Activated CD4-positive, alpha-beta T cell treated with anti-CD3 and anti-CD28 coated beads, Interleukin-2, amount 10 ng/mL, durations not matched to agents 24 days and 14 days (primary cell): ENCODE measurements around the gene SPG21. TPM values are rescaled to one million over a fixed set of nuclear protein-coding genes. Genes with fewer than 3 reads are reported as not detected.

Experiments used
- DNase-seq: peaks from one replicate; pipeline ENCODE4 v3.0.0; 2022
- H3K27ac Mint-ChIP-seq: one replicate; pipeline ENCODE4 v1.8.0; 2022; ENCODE audit warnings: mild to moderate bottlenecking, mixed read lengths
- H3K27me3 Mint-ChIP-seq: one replicate; pipeline ENCODE4 v1.8.0; 2022; ENCODE audit warnings: mixed read lengths
- H3K36me3 Mint-ChIP-seq: one replicate; pipeline ENCODE4 v1.8.0; 2022; ENCODE audit warnings: low read depth, mild to moderate bottlenecking, mixed read lengths
- H3K4me1 Mint-ChIP-seq: one replicate; pipeline ENCODE4 v1.8.0; 2021; ENCODE audit warnings: mixed read lengths
- H3K4me3 Mint-ChIP-seq: one replicate; pipeline ENCODE4 v1.8.0; 2022; ENCODE audit warnings: mild to moderate bottlenecking, moderate library complexity, mixed read lengths
- H3K9me3 Mint-ChIP-seq: one replicate; pipeline ENCODE4 v1.8.0; 2021; ENCODE audit warnings: mixed read lengths
- intact Hi-C: fragments of 100-400 bp; cut with micrococcal nuclease; formaldehyde crosslinking; loops from one replicate; pipeline ENCODE4 v1.15.1; 2023
- total RNA-seq: library from RNA; stranded (reverse); gene quantifications from 2 replicates; pipeline ENCODE4 v1.2.3, GENCODE V29; 2022

SPG21 gene
- total RNA-seq, 1 donor from 2014 or later, result 76.2 TPM

DNA sequence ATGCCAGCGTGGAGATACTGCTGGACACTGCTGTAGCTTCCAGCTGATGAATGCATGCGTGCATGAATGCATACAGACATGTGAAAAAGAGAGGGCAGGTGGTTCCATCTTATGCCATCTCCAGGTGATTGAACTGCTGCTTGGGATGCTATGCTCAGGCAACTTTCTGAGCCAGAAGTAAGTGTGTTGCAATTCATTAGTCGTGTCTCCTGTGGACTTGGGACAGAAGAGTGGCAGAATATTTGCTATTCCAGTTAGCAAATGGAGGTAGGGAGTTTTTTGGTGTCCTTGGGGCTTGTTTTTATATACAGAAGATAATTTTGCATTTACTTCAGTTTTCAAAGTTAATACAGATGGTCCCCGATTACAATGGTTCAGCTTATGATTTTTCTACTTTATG is 44.8 kb downstream of the SPG21 start:
- Mint-ChIP-seq H3K27ac (no peak overlapping the region), H3K9me3 (no peaks in the 10 kb centered on the region), H3K4me3 (no peak overlapping the region), H3K27me3 (no peaks in the 10 kb centered on the region), H3K4me1 (no peaks in the 10 kb centered on the region), H3K36me3 (no peaks in the 10 kb centered on the region)
- intact Hi-C loops, result no loop called here
- no peak for DNase-seq

DNA sequence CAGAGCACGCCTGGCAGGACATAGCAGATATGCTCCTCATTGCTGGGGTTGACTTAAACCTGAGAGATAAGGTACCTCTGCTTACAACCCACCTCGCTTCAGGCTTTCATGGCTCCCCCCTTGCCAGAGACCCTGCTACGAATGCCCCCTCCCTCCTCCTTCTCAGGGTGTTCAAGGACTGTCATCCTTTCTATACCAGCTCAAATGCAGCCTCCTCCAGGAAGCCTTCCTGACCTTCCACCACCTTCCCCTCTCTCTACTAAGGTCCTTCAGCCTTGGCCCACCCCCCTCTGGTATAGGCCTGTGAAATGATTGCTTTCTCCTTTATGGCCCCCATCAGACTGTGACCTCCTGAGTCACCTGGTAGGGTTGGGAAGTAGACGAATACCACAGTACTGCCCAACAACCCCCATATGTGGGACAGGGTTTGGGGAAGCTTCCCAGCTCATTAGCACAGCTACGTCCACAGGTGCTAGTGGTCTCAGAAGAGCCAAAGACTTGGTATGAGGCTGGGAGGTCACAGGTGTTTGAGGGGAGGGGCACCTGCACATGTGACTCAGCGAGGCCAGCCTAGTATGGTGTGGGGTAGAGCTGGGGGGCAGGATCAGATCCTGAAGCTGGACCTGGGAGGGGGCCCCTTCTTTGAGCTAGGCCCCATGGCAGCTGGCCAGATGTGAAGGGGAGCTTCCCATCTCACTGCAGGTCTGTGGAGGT is 46.0 kb downstream of the SPG21 start:
- intact Hi-C loops, result no loop called here
- H3K27ac Mint-ChIP-seq, result no peak overlapping the region
- H3K4me3 Mint-ChIP-seq, result no peak overlapping the region
- peak; percentile 43 for DNase-seq
- no peaks in the 10 kb centered on the region for H3K9me3 Mint-ChIP-seq
- H3K27me3 Mint-ChIP-seq, result no peaks in the 10 kb centered on the region
- no peaks in the 10 kb centered on the region for H3K36me3 Mint-ChIP-seq
- H3K4me1 Mint-ChIP-seq, result no peaks in the 10 kb centered on the region

DNA sequence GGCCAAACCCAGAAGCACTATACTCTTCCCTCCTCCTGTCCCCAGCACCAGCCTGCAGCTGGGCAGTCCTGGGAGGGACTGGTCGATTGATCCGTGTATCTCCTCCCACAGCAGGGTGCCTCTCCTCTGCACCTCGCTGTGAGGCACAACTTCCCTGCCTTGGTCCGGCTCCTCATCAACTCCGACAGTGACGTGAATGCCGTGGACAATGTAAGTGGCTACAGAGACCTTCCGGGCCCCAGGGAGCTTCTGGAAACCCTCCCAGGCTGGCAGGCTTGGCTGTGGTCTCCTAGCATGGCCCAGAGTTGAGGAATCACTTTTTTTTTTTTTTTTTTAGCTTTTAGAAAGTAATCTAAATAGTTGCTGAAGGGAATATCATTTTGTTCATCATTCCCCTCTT is 47.4 kb downstream of the SPG21 start:
- Mint-ChIP-seq H3K9me3 (no peaks in the 10 kb centered on the region), H3K27me3 (no peaks in the 10 kb centered on the region)
- peak; percentile 44 for DNase-seq

DNA sequence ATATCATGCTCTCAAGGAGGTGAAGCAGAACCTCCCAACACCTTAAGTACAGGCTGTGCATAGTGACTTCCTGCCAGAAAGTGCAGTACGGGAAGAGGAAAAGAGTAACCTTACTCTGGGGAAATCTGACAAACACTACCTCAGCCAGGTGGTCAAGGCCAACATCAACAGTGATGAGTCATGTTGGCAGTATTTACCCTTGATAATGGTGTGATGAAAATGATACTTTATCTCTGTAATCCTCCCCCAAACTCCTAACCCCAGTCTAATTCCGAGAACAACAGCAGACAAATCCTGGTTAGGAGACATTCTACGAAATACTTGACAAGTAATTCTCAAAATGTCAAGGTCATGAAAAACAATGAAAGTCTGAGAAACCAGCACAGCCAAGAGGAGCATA is 51.5 kb downstream of the SPG21 start:
- peak; percentile 32 for DNase-seq
- H3K4me3 Mint-ChIP-seq, result no peak overlapping the region
- H3K36me3 Mint-ChIP-seq, result no peaks in the 10 kb centered on the region
- H3K27me3 Mint-ChIP-seq, result no peaks in the 10 kb centered on the region
- no peaks in the 10 kb centered on the region for H3K9me3 Mint-ChIP-seq
- intact Hi-C loops, result no loop called here
- H3K27ac Mint-ChIP-seq, result no peak overlapping the region
- no peaks in the 10 kb centered on the region for H3K4me1 Mint-ChIP-seq

More for the DNA sequence above, 47.4 kb downstream of the SPG21 start:
- Mint-ChIP-seq H3K27ac (no peak overlapping the region), H3K4me1 (no peaks in the 10 kb centered on the region), H3K36me3 (no peaks in the 10 kb centered on the region), H3K4me3 (no peak overlapping the region)
- intact Hi-C loops, result no loop called here

DNA sequence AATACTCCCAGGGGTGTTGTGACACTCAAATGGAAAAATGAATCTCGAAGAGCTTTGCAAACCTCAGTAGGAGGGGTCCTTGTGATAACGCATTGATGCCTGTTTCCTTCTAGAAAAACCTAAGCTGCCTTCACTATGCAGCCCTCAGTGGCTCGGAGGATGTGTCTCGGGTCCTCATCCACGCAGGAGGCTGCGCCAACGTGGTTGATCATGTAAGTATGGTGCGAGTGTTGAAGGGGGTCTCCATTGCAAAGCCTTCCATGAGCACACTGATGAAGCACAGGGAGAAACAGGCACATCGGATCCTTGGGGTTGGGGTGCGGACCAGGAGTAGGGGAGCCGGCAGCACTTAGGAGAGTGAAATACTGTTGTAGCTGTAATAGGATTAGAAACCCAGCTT is 55.7 kb downstream of the SPG21 start:
- no peak overlapping the region for H3K4me3 Mint-ChIP-seq
- H3K4me1 Mint-ChIP-seq, result peaks cover 4% of the 10 kb centered on the region
- no peaks in the 10 kb centered on the region for H3K9me3 Mint-ChIP-seq
- H3K27me3 Mint-ChIP-seq, result no peaks in the 10 kb centered on the region
- H3K36me3 Mint-ChIP-seq, result no peaks in the 10 kb centered on the region
- peak; percentile 48 for DNase-seq
- intact Hi-C loops, result no loop called here
- H3K27ac Mint-ChIP-seq, result no peak overlapping the region

DNA sequence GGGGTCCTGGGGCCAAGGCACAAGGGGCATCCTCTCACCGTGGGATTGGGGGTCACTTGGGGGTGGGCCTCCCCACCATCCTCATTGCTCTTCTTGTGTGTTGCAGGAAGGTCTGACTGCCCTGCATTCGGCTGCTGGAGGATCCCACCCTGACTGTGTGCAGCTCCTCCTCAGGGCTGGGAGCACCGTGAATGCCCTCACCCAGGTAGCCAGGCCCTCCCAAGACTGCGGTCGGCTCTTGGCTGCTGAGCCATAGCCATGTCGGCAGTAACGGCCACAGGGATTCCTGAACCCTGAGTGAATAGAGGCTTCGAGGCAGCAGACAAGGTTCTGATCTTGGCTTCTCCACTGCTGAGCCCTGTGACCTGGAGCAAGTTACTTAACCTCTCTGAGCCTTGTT is 58.3 kb downstream of the SPG21 start:
- no peak overlapping the region for H3K4me3 Mint-ChIP-seq
- H3K9me3 Mint-ChIP-seq, result no peaks in the 10 kb centered on the region
- no peaks in the 10 kb centered on the region for H3K27me3 Mint-ChIP-seq
- H3K4me1 Mint-ChIP-seq, result peaks cover 11% of the 10 kb centered on the region
- no peaks in the 10 kb centered on the region for H3K36me3 Mint-ChIP-seq
- no peak overlapping the region for H3K27ac Mint-ChIP-seq
- DNase-seq, result peak; percentile 45
- intact Hi-C loops, result no loop called here

DNA sequence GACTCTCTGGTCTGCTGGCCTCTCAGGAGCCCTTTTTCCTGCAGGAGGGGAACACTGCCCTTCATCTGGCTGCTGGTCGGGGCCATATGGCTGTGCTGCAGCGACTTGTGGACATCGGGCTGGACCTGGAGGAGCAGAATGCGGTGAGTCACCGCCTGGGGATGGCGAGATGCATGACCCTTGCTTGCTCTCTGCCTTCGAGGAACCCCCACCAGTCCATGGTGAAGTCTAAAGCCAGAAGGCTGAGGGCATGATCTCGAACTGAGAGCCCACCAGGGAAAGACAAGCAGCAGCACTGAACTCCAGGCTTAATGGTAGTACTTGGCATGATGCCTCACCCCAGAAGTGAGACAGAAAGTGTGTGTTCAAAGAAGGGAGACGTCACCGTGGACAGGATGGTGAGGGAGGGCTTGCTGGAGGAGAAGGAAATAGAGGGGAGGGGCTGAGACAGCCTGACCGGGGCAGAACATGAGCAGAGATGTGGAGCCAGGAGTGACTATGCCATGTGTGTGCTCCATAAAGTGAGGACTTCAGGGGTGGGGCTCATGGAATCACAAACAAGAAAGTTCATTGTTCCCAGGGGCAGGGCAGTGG is 58.8 kb downstream of the SPG21 start:
- Mint-ChIP-seq H3K4me3 (no peak overlapping the region), H3K27ac (no peak overlapping the region), H3K9me3 (no peaks in the 10 kb centered on the region), H3K27me3 (no peaks in the 10 kb centered on the region), H3K36me3 (no peaks in the 10 kb centered on the region), H3K4me1 (peaks cover 11% of the 10 kb centered on the region)
- intact Hi-C loops, result no loop called here
- DNase-seq, result peak; percentile 56

DNA sequence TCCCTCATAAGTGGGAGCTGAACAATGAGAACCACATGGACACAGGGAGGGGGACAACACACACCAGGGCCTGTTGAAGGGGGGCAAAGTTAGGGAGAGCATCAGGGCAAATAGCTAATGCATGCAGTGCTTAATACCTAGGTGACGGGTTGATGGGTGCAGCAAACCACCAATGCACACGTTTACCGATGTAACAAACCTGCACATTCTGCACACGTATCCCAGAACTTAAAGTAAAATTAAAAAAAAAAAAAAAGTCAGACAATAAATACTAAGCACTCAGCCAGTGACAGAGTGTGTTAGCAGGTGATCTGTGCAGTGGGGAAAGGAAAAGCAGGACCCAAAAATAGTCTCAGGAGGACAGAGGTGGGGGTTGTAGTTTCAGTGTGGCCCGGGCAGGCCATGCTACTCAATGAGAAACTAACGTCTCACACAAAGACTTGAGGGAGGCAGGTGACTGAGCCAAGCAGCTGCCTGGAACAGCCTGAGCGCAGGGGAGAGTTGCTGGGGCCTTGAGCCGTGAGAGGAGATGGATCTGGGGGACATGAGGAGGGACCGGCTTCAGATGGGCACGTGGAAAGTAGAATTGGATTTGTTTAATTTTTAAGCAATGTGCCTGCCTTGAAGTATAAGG is 59.6 kb downstream of the SPG21 start:
- Mint-ChIP-seq H3K4me3 (no peak overlapping the region), H3K9me3 (no peaks in the 10 kb centered on the region), H3K27ac (no peak overlapping the region), H3K36me3 (no peaks in the 10 kb centered on the region), H3K27me3 (no peaks in the 10 kb centered on the region), H3K4me1 (peaks cover 11% of the 10 kb centered on the region)
- intact Hi-C loops, result no loop called here
- DNase-seq, result peak; percentile 53

DNA sequence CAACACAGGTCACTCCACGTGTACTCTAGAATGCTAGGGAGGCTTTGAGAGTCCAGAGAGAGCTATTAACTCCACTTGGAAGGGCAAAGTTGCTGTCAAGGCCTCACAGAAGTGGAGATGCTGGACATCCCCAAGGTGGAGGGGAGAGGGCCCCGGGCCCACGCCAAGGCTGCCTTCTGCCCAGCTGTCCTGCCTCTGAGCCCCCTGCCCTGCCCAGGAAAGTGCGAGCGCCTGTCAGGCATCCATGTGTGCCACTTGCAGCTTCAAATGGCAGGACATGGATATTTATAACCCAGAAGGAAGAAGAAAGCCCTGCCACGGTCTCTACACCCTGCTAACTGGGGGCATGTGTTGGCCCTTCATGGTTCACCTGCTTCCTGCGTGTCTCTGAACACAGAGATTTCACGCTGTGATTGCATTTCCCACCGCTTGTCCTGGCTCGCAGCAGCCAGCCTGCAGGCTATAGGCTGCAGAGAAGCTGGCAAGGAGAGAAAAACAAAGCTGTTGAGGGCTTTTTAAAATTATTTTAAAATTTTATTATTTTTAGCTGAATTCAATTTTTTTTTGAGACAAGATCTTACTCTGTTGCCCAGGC is 61.0 kb downstream of the SPG21 start:
- intact Hi-C loops, result no loop called here
- Mint-ChIP-seq H3K27ac (no peak overlapping the region), H3K36me3 (no peaks in the 10 kb centered on the region), H3K27me3 (no peaks in the 10 kb centered on the region), H3K4me1 (peaks cover 11% of the 10 kb centered on the region), H3K4me3 (no peak overlapping the region), H3K9me3 (no peaks in the 10 kb centered on the region)
- peak; percentile 52 for DNase-seq

DNA sequence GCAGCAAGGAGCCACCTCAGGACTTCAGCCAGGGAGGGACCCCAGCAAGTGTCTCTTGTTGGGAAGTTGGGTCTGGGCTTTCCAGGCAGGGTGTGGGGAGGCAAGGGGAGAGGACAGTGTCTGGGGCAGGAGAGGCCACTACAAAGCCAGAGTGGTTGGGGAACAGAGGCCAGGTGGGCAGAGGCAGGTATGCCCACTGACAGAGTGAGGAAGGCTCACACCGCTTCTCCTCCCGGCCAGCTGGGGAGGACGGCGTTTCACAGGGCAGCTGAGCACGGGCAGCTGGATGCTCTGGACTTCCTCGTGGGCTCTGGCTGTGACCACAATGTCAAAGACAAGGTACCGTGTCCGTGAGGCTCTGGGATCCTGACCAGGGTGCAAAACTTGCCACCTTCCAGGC is 63.1 kb downstream of the SPG21 start:
- no peaks in the 10 kb centered on the region for H3K9me3 Mint-ChIP-seq
- no peak overlapping the region for H3K27ac Mint-ChIP-seq
- no peaks in the 10 kb centered on the region for H3K36me3 Mint-ChIP-seq
- H3K27me3 Mint-ChIP-seq, result no peaks in the 10 kb centered on the region
- H3K4me3 Mint-ChIP-seq, result no peak overlapping the region
- DNase-seq, result no peak
- peaks cover 11% of the 10 kb centered on the region for H3K4me1 Mint-ChIP-seq
- intact Hi-C loops, result no loop called here

DNA sequence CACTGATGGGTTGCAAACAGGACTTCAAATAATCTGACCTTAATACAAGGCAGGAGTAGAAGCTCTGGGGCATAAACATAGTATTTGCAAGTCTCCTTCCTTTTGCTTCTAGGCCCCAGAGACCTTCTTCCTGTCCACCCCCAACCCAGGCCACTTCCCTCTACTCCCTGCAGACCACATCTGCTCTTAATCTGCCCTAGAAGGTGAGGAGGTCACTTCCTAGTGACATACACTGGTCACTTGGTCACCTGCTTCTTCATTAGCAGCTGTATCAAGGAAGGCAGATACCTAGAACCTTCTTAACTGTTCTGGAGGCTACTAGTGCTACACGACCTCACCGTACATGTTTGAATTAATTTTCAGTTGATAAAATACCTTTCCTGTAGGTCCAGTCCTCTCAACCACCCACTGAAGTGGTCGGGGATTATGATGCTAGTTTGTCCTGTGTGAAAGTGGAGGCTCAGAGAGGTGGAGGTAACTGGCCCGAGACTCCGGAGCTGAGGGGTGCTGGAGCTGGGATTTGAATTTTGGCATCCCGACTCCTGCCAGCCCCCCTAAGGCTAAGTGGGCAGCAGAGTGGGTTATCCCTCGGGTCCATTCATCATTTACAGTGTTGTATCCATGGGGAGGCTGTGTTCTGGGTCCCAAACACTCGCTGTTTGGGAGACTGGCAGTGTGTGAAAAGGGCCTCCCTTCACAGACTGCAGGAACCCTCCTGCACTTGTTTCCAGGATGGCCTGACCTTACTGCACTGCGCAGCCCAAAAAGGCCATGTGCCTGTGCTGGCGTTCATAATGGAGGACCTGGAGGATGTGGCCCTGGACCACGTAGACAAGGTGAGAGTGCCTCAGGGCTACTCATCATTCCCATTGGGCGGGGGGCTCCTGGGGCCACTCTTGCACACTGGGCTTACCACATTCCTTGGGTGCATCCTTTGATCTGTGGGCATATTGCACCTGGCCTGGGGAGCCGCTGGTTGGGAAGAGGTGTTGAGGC is 64.1 kb downstream of the SPG21 start:
- intact Hi-C loops, result no loop called here
- H3K4me3 Mint-ChIP-seq, result no peak overlapping the region
- no peak overlapping the region for H3K27ac Mint-ChIP-seq
- no peaks in the 10 kb centered on the region for H3K36me3 Mint-ChIP-seq
- no peaks in the 10 kb centered on the region for H3K27me3 Mint-ChIP-seq
- H3K4me1 Mint-ChIP-seq, result peaks cover 8% of the 10 kb centered on the region
- no peaks in the 10 kb centered on the region for H3K9me3 Mint-ChIP-seq
- DNase-seq, result no peak

DNA sequence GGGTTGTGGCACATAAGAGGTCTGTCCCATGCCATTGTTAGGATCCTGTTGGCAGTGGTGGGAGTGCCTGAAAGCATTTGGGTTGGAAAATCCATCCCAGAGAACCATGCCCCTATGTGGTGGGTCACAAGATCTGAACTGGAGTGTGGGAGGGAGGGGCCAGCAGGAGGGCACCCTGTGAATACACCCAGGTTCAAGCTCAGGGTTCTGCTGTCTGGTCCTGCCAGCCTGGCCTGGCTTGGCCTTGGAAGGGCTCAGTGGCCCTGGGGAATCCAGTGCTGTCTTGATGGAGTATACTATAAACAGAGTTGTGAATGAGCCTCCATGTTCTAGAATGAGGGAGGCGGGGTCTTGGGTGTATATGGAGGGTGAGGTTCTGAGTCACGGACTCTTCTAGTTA is 66.2 kb downstream of the SPG21 start:
- Mint-ChIP-seq H3K36me3 (no peaks in the 10 kb centered on the region), H3K27ac (no peak overlapping the region), H3K4me3 (no peak overlapping the region)

DNA sequence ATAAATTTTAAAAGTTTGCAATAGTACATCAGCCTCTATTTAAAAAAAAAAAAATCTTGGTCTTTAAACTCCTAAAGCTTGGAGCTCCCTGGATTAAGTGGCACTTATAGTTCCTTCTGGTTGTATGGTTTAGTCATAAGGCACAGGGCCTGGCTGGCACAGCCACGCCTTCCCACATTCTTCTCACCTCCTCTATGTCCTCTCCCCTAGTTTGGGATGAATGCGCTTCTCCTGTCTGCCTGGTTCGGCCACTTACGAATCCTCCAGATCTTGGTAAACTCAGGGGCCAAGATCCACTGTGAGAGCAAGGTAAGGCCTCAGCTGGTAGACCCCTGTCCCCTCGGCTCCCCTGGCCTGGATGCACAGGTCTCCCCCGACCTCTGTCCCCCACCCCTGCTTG is 68.0 kb downstream of the SPG21 start:
- no peaks in the 10 kb centered on the region for H3K36me3 Mint-ChIP-seq
- intact Hi-C loops, result no loop called here
- peaks cover 2% of the 10 kb centered on the region for H3K4me1 Mint-ChIP-seq

More for the DNA sequence above, 66.2 kb downstream of the SPG21 start:
- peaks cover 8% of the 10 kb centered on the region for H3K4me1 Mint-ChIP-seq
- intact Hi-C loops, result no loop called here
- no peaks in the 10 kb centered on the region for H3K9me3 Mint-ChIP-seq
- H3K27me3 Mint-ChIP-seq, result peaks cover 2% of the 10 kb centered on the region
- no peak for DNase-seq

More for the DNA sequence above, 68.0 kb downstream of the SPG21 start:
- DNase-seq, result no peak
- H3K27ac Mint-ChIP-seq, result no peak overlapping the region
- H3K9me3 Mint-ChIP-seq, result no peaks in the 10 kb centered on the region
- no peak overlapping the region for H3K4me3 Mint-ChIP-seq
- H3K27me3 Mint-ChIP-seq, result peaks cover 2% of the 10 kb centered on the region
